HEK293 (cell line): ENCODE measurements around the gene TPRN.

Experiments
- KLF9 ChIP-seq: fragments of 450-650 bp; formaldehyde crosslinking; IDR thresholded peaks from 2 replicates; pipeline ENCODE4 v1.5.1; 2016; ENCODE audit warnings: missing biosample characterization, missing genetic modification characterization, low read depth
- ZBTB17 ChIP-seq: fragments of 450-650 bp; formaldehyde crosslinking; IDR thresholded peaks from 2 replicates; pipeline ENCODE4 v1.5.1; 2016; ENCODE audit warnings: missing biosample characterization, missing genetic modification characterization
- ZBTB7A ChIP-seq: fragments of 450-650 bp; formaldehyde crosslinking; IDR thresholded peaks from 2 replicates; pipeline ENCODE4 v1.5.1; 2016; ENCODE audit warnings: low read depth, missing biosample characterization, missing genetic modification characterization
- ZEB2 ChIP-seq: fragments of 450-650 bp; formaldehyde crosslinking; IDR thresholded peaks from 2 replicates; pipeline ENCODE4 v1.5.1; 2016; ENCODE audit warnings: missing biosample characterization, missing genetic modification characterization
- ZNF146 ChIP-seq: fragments of 450-650 bp; formaldehyde crosslinking; IDR thresholded peaks from 2 replicates; pipeline ENCODE4 v1.5.1; 2016; ENCODE audit warnings: missing biosample characterization, missing genetic modification characterization
- ZNF23 ChIP-seq: fragments of 450-650 bp; formaldehyde crosslinking; IDR thresholded peaks from 2 replicates; pipeline ENCODE4 v1.5.1; 2016; ENCODE audit warnings: missing biosample characterization, missing genetic modification characterization, borderline replicate concordance
- ZNF248 ChIP-seq: fragments of 450-650 bp; formaldehyde crosslinking; IDR thresholded peaks from 2 replicates; pipeline ENCODE4 v1.5.1; 2017; ENCODE audit warnings: missing biosample characterization, missing genetic modification characterization
- ZNF350 ChIP-seq: fragments of 450-650 bp; formaldehyde crosslinking; IDR thresholded peaks from 2 replicates; pipeline ENCODE4 v1.5.0; 2017; ENCODE audit warnings: missing biosample characterization, mild to moderate bottlenecking, missing genetic modification characterization
- ZNF423 ChIP-seq: fragments of 450-650 bp; formaldehyde crosslinking; IDR thresholded peaks from 2 replicates; pipeline ENCODE4 v1.5.1; 2016; ENCODE audit warnings: missing biosample characterization, missing genetic modification characterization
- ZNF529 ChIP-seq: fragments of 450-650 bp; formaldehyde crosslinking; IDR thresholded peaks from 2 replicates; pipeline ENCODE4 v1.5.1; 2017; ENCODE audit warnings: missing genetic modification characterization, missing biosample characterization; ENCODE audit not compliant: insufficient replicate concordance
- ZNF530 ChIP-seq: fragments of 450-650 bp; formaldehyde crosslinking; IDR thresholded peaks from 2 replicates; pipeline ENCODE4 v1.5.1; 2016; ENCODE audit warnings: low read depth, missing biosample characterization, missing genetic modification characterization
- ZNF610 ChIP-seq: fragments of 450-650 bp; formaldehyde crosslinking; IDR thresholded peaks from 2 replicates; pipeline ENCODE4 v1.5.1; 2016; ENCODE audit warnings: missing biosample characterization, missing genetic modification characterization, borderline replicate concordance
- ZNF830 ChIP-seq: fragments of 450-650 bp; IDR thresholded peaks from 2 replicates; pipeline ENCODE4 v1.5.0; 2018; ENCODE audit warnings: missing biosample characterization, missing genetic modification characterization, low read depth, mild to moderate bottlenecking, moderate library complexity
- ZSCAN23 ChIP-seq: fragments of 450-650 bp; formaldehyde crosslinking; IDR thresholded peaks from 2 replicates; pipeline ENCODE4 v1.5.1; 2016; ENCODE audit warnings: missing biosample characterization, missing genetic modification characterization
- ZSCAN30 ChIP-seq: fragments of 450-650 bp; IDR thresholded peaks from 2 replicates; pipeline ENCODE4 v1.5.1; 2018; ENCODE audit warnings: missing biosample characterization, mild to moderate bottlenecking, missing genetic modification characterization, moderate library complexity
- TF ChIP-seq, protein P1 (sequence below): fragments of 450-650 bp; IDR thresholded peaks from 2 replicates; pipeline ENCODE4 v1.5.1; 2018; ENCODE audit warnings: missing biosample characterization, missing genetic modification characterization
- TF ChIP-seq, protein P2 (sequence below): fragments of 450-650 bp; formaldehyde crosslinking; conservative IDR thresholded peaks from 2 replicates; pipeline ENCODE4 v1.5.1; 2016; ENCODE audit warnings: low read depth, missing biosample characterization, missing genetic modification characterization
- TF ChIP-seq, protein P3 (sequence below): fragments of 450-650 bp; formaldehyde crosslinking; IDR thresholded peaks from 2 replicates; pipeline ENCODE4 v1.5.1; 2017; ENCODE audit warnings: missing biosample characterization, missing genetic modification characterization
- TF ChIP-seq, protein P4 (sequence below): IDR thresholded peaks from 2 replicates; pipeline ENCODE4 v1.6.1; 2011; ENCODE audit warnings: mild to moderate bottlenecking, low read depth, low read length, borderline replicate concordance
- TF ChIP-seq, protein P5 (sequence below): fragments of 450-650 bp; formaldehyde crosslinking; conservative IDR thresholded peaks from 2 replicates; pipeline ENCODE4 v1.5.1; 2016; ENCODE audit warnings: low read depth, missing biosample characterization, missing genetic modification characterization
- TF ChIP-seq, protein P6 (sequence below): fragments of 450-650 bp; IDR thresholded peaks from 2 replicates; pipeline ENCODE4 v1.5.1; 2018; ENCODE audit warnings: missing biosample characterization, mild to moderate bottlenecking, missing genetic modification characterization
- TF ChIP-seq, protein P7 (sequence below): fragments of 450-650 bp; formaldehyde crosslinking; IDR thresholded peaks from 2 replicates; pipeline ENCODE4 v1.5.1; 2016; ENCODE audit warnings: missing biosample characterization, missing genetic modification characterization

TPRN gene

DNA sequence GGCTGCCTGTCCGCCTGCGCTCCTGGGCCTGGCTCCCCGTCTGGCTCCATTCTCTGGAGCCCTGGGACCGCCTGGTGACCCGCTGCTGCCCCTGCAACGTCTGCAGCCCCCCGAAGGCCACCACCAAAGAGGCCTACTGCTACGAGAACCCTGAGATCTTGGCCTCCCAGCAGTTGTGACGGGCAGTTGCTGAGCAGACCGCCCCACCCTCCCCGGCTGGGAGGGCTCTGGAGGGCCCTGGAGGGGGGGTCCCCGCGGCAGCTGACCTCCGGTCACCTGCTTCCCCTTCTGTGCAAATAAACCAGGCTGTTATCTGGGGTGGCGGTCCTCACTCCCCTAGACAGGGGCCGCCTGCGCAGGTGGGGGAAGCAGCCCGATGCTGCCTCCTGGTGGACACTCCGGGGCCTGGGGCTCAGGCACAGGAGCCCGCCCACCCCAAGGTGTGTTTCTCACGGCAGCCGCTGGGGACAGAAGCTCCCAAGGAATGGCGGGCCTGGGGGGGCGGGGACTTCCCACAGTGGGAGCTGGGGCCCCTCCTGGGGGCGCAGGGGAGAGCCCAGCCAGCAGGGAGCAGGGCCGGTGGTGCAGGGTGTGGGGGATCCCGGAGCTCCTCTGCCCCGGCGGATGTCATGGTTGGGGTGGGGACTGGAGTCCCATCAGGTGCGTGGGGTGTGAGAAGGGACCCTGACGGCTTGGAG is 35.8 kb upstream of the TPRN start (continued):
- TF ChIP-seq ZSCAN30 (tag by site-specific recombination) (peak; percentile 77), ZBTB17 (tag by site-specific recombination) (no peak), ZNF23 (tag by site-specific recombination) (no peak), ZNF610 (tag by site-specific recombination) (no peak), ZNF830 (tag by site-specific recombination) (no peak), ZEB2 (tag by site-specific recombination) (peak; percentile 55; the same call in 1 of the 2 replicates), ZNF350 (tag by site-specific recombination) (no peak), ZNF529 (tag by site-specific recombination) (no peak), ZBTB7A (tag by site-specific recombination) (0 out of 2 replicates have a peak, but pooled peaks have one; percentile 13), ZNF530 (tag by site-specific recombination) (no peak), ZNF423 (tag by site-specific recombination) (peak; percentile 81), ZNF248 (tag by site-specific recombination) (no peak), KLF9 (tag by site-specific recombination) (peak; percentile 93), ZSCAN23 (tag by site-specific recombination) (no peak), ZNF146 (tag by site-specific recombination) (no peak)
- TF ChIP-seq, protein P1, sequence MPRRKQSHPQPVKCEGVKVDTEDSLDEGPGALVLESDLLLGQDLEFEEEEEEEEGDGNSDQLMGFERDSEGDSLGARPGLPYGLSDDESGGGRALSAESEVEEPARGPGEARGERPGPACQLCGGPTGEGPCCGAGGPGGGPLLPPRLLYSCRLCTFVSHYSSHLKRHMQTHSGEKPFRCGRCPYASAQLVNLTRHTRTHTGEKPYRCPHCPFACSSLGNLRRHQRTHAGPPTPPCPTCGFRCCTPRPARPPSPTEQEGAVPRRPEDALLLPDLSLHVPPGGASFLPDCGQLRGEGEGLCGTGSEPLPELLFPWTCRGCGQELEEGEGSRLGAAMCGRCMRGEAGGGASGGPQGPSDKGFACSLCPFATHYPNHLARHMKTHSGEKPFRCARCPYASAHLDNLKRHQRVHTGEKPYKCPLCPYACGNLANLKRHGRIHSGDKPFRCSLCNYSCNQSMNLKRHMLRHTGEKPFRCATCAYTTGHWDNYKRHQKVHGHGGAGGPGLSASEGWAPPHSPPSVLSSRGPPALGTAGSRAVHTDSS (tag by site-specific recombination) = no peak
- TF ChIP-seq, protein P2, sequence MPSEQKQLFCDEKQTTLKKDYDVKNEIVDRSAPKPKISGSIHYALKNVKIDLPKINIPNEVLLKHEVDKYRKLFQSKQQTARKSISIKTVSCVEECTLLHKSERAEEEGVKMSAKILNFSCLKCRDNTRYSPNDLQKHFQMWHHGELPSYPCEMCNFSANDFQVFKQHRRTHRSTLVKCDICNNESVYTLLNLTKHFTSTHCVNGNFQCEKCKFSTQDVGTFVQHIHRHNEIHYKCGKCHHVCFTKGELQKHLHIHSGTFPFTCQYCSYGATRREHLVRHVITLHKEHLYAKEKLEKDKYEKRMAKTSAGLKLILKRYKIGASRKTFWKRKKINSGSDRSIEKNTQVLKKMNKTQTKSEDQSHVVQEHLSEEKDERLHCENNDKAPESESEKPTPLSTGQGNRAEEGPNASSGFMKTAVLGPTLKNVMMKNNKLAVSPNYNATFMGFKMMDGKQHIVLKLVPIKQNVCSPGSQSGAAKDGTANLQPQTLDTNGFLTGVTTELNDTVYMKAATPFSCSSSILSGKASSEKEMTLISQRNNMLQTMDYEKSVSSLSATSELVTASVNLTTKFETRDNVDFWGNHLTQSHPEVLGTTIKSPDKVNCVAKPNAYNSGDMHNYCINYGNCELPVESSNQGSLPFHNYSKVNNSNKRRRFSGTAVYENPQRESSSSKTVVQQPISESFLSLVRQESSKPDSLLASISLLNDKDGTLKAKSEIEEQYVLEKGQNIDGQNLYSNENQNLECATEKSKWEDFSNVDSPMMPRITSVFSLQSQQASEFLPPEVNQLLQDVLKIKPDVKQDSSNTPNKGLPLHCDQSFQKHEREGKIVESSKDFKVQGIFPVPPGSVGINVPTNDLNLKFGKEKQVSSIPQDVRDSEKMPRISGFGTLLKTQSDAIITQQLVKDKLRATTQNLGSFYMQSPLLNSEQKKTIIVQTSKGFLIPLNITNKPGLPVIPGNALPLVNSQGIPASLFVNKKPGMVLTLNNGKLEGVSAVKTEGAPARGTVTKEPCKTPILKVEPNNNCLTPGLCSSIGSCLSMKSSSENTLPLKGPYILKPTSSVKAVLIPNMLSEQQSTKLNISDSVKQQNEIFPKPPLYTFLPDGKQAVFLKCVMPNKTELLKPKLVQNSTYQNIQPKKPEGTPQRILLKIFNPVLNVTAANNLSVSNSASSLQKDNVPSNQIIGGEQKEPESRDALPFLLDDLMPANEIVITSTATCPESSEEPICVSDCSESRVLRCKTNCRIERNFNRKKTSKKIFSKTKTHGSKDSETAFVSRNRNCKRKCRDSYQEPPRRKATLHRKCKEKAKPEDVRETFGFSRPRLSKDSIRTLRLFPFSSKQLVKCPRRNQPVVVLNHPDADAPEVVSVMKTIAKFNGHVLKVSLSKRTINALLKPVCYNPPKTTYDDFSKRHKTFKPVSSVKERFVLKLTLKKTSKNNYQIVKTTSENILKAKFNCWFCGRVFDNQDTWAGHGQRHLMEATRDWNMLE = no peak
- TF ChIP-seq, protein P3, sequence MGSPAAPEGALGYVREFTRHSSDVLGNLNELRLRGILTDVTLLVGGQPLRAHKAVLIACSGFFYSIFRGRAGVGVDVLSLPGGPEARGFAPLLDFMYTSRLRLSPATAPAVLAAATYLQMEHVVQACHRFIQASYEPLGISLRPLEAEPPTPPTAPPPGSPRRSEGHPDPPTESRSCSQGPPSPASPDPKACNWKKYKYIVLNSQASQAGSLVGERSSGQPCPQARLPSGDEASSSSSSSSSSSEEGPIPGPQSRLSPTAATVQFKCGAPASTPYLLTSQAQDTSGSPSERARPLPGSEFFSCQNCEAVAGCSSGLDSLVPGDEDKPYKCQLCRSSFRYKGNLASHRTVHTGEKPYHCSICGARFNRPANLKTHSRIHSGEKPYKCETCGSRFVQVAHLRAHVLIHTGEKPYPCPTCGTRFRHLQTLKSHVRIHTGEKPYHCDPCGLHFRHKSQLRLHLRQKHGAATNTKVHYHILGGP (tag by site-specific recombination) = no peak
- TF ChIP-seq, protein P4, sequence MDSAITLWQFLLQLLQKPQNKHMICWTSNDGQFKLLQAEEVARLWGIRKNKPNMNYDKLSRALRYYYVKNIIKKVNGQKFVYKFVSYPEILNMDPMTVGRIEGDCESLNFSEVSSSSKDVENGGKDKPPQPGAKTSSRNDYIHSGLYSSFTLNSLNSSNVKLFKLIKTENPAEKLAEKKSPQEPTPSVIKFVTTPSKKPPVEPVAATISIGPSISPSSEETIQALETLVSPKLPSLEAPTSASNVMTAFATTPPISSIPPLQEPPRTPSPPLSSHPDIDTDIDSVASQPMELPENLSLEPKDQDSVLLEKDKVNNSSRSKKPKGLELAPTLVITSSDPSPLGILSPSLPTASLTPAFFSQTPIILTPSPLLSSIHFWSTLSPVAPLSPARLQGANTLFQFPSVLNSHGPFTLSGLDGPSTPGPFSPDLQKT = no peak
- TF ChIP-seq, protein P5, sequence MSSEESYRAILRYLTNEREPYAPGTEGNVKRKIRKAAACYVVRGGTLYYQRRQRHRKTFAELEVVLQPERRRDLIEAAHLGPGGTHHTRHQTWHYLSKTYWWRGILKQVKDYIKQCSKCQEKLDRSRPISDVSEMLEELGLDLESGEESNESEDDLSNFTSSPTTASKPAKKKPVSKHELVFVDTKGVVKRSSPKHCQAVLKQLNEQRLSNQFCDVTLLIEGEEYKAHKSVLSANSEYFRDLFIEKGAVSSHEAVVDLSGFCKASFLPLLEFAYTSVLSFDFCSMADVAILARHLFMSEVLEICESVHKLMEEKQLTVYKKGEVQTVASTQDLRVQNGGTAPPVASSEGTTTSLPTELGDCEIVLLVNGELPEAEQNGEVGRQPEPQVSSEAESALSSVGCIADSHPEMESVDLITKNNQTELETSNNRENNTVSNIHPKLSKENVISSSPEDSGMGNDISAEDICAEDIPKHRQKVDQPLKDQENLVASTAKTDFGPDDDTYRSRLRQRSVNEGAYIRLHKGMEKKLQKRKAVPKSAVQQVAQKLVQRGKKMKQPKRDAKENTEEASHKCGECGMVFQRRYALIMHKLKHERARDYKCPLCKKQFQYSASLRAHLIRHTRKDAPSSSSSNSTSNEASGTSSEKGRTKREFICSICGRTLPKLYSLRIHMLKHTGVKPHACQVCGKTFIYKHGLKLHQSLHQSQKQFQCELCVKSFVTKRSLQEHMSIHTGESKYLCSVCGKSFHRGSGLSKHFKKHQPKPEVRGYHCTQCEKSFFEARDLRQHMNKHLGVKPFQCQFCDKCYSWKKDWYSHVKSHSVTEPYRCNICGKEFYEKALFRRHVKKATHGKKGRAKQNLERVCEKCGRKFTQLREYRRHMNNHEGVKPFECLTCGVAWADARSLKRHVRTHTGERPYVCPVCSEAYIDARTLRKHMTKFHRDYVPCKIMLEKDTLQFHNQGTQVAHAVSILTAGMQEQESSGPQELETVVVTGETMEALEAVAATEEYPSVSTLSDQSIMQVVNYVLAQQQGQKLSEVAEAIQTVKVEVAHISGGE (tag by site-specific recombination) = no peak
- TF ChIP-seq, protein P6, sequence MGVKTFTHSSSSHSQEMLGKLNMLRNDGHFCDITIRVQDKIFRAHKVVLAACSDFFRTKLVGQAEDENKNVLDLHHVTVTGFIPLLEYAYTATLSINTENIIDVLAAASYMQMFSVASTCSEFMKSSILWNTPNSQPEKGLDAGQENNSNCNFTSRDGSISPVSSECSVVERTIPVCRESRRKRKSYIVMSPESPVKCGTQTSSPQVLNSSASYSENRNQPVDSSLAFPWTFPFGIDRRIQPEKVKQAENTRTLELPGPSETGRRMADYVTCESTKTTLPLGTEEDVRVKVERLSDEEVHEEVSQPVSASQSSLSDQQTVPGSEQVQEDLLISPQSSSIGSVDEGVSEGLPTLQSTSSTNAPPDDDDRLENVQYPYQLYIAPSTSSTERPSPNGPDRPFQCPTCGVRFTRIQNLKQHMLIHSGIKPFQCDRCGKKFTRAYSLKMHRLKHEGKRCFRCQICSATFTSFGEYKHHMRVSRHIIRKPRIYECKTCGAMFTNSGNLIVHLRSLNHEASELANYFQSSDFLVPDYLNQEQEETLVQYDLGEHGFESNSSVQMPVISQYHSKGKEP (tag by site-specific recombination) = 0 out of 2 replicates have a peak, but pooled peaks have one; percentile 26
- TF ChIP-seq, protein P7, sequence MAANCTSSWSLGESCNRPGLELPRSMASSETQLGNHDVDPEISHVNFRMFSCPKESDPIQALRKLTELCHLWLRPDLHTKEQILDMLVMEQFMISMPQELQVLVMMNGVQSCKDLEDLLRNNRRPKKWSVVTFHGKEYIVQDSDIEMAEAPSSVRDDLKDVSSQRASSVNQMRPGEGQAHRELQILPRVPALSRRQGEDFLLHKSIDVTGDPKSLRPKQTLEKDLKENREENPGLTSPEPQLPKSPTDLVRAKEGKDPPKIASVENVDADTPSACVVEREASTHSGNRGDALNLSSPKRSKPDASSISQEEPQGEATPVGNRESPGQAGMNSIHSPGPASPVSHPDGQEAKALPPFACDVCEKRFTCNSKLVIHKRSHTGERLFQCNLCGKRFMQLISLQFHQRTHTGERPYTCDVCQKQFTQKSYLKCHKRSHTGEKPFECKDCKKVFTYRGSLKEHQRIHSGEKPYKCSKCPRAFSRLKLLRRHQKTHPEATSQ = 0 out of 2 replicates have a peak, but pooled peaks have one; percentile 65
